Measurements from ENCODE around the gene SOS1. TPM values are rescaled to one million over a fixed set of nuclear protein-coding genes. Genes with fewer than 3 reads are reported as not detected.

The SOS1 gene
- total and polyA plus RNA-seq, 4 donors, result 4.2 to 16.4 (median 7.2) TPM

DNA sequence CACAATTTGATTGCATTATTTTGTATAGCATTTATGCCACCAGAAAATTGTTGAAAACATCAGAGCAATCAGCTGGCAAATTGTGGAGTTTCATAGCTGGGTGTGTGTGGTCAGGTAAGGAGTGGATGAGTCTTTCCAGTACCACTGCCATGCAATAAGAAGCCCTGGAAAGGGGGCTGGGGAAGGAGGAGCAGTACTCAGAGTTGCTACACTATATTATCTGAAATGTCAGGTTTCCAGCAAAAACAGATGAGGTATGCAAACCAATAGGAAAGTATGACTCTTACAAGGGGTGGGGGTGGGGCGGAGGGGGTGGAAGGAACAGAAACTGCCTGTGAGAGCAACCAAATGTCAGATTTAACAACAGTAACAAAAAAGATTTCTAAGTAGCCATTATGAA is 112.2 kb downstream of the SOS1 start:
- no peak overlapping the region for H3K4me3 ChIP-seq (ENCODE audit: low read depth in 1 of 3, low read length in 3 of 3)
- no peak overlapping the region for H3K9ac ChIP-seq (ENCODE audit: low read depth in 1 of 2, low read length in 2 of 2)
- H3K4me1 ChIP-seq (ENCODE audit: control insufficient read depth in 4 of 4, insufficient read depth in 4 of 4, low read length in 3 of 4), result no peaks in the 10 kb centered on the region
- H3K36me3 ChIP-seq (ENCODE audit: control insufficient read depth in 4 of 4, insufficient read depth in 3 of 4, low read depth in 1 of 4, low read length in 3 of 4), result peaks cover 8 to 39% (median 29%) of the 10 kb centered on the region in 4 donors
- no peaks in the 10 kb centered on the region for H3K9me3 ChIP-seq (ENCODE audit: control insufficient read depth in 4 of 4, low read length in 3 of 4)
- no peak for TF ChIP-seq EGR1 (IDR thresholded peaks at IDR 0.05; ENCODE audit: low read depth in 2 of 2)
- no peak for TF ChIP-seq FOXA2 (IDR thresholded peaks at IDR 0.05)
- TF ChIP-seq RAD21 (IDR thresholded peaks at IDR 0.05), result no peak
- WGBS, result 95% methylated on average over 1 of the region's 1 CpG
- H3K27me3 ChIP-seq (ENCODE audit: control insufficient read depth in 4 of 4, insufficient read depth in 4 of 4, low read length in 3 of 4), result no peaks in the 10 kb centered on the region
- no peak for DNase-seq (ENCODE audit: low spot score)
- no peak overlapping the region for H3K27ac ChIP-seq (ENCODE audit: low read depth in 1 of 2, low read length in 2 of 2)

DNA sequence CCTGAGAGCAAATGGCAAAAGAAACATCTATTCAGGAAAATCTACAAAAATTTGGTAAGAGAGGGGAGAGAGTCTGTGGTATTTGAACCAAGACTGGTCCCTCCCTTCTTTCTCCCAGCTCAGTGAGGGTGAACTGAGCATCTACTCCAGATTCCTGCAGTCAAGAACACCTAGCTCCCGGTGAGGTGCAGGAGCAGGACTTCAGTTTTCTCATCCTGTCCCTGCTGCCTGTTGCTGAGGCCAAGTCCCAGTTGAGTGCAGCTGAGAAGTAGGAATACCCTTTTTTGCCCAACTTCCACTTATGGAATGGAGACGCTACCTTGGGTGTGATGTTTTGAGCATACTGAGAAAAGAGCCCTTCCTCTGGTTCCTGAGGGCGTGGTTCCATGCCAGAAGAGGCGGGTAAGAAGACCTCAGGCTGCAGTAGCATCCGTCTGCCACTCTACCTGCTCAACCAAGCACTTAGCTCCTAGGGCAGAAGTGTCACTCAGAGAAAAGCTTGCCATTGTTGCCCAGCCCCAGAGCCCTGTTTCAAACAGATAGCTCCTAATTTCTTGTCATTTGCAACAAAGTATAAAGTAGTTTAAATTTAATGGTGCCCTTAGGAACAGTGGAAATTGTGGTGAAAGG is 112.9 kb downstream of the SOS1 start:
- no peak for DNase-seq (ENCODE audit: low spot score)
- Histone ChIP-seq H3K9ac (ENCODE audit: low read depth in 1 of 2, low read length in 2 of 2) (no peak overlapping the region), H3K27ac (ENCODE audit: low read depth in 1 of 2, low read length in 2 of 2) (no peak overlapping the region), H3K9me3 (ENCODE audit: control insufficient read depth in 4 of 4, low read length in 3 of 4) (no peaks in the 10 kb centered on the region), H3K4me1 (ENCODE audit: control insufficient read depth in 4 of 4, insufficient read depth in 4 of 4, low read length in 3 of 4) (no peaks in the 10 kb centered on the region), H3K27me3 (ENCODE audit: control insufficient read depth in 4 of 4, insufficient read depth in 4 of 4, low read length in 3 of 4) (no peaks in the 10 kb centered on the region), H3K36me3 (ENCODE audit: control insufficient read depth in 4 of 4, insufficient read depth in 3 of 4, low read depth in 1 of 4, low read length in 3 of 4) (peaks cover 8 to 32% (median 26%) of the 10 kb centered on the region in 4 donors), H3K4me3 (ENCODE audit: low read depth in 1 of 3, low read length in 3 of 3) (no peak overlapping the region)
- TF ChIP-seq, protein P1, sequence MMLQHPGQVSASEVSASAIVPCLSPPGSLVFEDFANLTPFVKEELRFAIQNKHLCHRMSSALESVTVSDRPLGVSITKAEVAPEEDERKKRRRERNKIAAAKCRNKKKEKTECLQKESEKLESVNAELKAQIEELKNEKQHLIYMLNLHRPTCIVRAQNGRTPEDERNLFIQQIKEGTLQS (IDR thresholded peaks at IDR 0.05), result no peak
- TF ChIP-seq HNF4G (IDR thresholded peaks at IDR 0.05), result no peak
- WGBS, result 78% methylated on average over 5 of the region's 5 CpGs

DNA sequence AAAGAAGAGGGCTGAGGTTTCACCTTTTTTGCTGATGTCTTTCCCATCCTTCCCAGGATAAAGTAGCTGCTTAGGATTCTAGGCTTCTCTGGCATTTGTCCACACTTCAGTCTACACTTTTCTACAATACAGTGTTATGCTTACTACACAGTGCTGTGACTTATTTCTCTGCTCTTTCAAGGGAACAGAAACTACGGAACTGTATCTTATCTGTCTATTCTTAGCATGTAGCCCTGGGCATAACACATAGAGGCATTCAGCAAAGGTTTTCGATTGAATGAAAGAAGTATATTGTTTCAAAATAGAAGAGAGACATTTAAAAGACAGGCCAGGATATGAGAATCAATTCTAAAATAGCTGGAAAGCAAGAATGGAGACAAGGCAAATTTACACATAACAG is 120.3 kb downstream of the SOS1 start:
- H3K9ac ChIP-seq (ENCODE audit: low read depth in 1 of 2, low read length in 2 of 2), result no peak overlapping the region
- peaks cover 0 to 2% (median 0%) of the 10 kb centered on the region in 4 donors for H3K4me1 ChIP-seq (ENCODE audit: control insufficient read depth in 4 of 4, insufficient read depth in 4 of 4, low read length in 3 of 4)
- H3K4me3 ChIP-seq (ENCODE audit: low read depth in 1 of 3, low read length in 3 of 3), result no peak overlapping the region
- WGBS, result 88% methylated on average over 2 of the region's 2 CpGs
- peaks cover 1 to 24% (median 8%) of the 10 kb centered on the region in 4 donors for H3K36me3 ChIP-seq (ENCODE audit: control insufficient read depth in 4 of 4, insufficient read depth in 3 of 4, low read depth in 1 of 4, low read length in 3 of 4)
- no peak for DNase-seq (ENCODE audit: low spot score)
- H3K27ac ChIP-seq (ENCODE audit: low read depth in 1 of 2, low read length in 2 of 2), result no peak overlapping the region
- H3K9me3 ChIP-seq (ENCODE audit: control insufficient read depth in 4 of 4, low read length in 3 of 4), result no peaks in the 10 kb centered on the region
- H3K27me3 ChIP-seq (ENCODE audit: control insufficient read depth in 4 of 4, insufficient read depth in 4 of 4, low read length in 3 of 4), result no peaks in the 10 kb centered on the region
- TF ChIP-seq FOXA2 (IDR thresholded peaks at IDR 0.05) (no peak), TAF1 (conservative IDR thresholded peaks at IDR 0.05) (no peak), YY1 (IDR thresholded peaks at IDR 0.05) (no peak), RXRA (IDR thresholded peaks at IDR 0.05) (no peak), RAD21 (IDR thresholded peaks at IDR 0.05) (no peak), NR2F2 (IDR thresholded peaks at IDR 0.05) (no peak), JUND (IDR thresholded peaks at IDR 0.05) (no peak), HNF4A (conservative IDR thresholded peaks at IDR 0.05) (no peak), EGR1 (IDR thresholded peaks at IDR 0.05; ENCODE audit: low read depth in 2 of 2) (no peak), GABPA (IDR thresholded peaks at IDR 0.05 in 1 of 2, conservative IDR thresholded peaks at IDR 0.05 in 1 of 2) (no peak), FOXA1 (IDR thresholded peaks at IDR 0.05) (no peak)
- TF ChIP-seq, protein P2, sequence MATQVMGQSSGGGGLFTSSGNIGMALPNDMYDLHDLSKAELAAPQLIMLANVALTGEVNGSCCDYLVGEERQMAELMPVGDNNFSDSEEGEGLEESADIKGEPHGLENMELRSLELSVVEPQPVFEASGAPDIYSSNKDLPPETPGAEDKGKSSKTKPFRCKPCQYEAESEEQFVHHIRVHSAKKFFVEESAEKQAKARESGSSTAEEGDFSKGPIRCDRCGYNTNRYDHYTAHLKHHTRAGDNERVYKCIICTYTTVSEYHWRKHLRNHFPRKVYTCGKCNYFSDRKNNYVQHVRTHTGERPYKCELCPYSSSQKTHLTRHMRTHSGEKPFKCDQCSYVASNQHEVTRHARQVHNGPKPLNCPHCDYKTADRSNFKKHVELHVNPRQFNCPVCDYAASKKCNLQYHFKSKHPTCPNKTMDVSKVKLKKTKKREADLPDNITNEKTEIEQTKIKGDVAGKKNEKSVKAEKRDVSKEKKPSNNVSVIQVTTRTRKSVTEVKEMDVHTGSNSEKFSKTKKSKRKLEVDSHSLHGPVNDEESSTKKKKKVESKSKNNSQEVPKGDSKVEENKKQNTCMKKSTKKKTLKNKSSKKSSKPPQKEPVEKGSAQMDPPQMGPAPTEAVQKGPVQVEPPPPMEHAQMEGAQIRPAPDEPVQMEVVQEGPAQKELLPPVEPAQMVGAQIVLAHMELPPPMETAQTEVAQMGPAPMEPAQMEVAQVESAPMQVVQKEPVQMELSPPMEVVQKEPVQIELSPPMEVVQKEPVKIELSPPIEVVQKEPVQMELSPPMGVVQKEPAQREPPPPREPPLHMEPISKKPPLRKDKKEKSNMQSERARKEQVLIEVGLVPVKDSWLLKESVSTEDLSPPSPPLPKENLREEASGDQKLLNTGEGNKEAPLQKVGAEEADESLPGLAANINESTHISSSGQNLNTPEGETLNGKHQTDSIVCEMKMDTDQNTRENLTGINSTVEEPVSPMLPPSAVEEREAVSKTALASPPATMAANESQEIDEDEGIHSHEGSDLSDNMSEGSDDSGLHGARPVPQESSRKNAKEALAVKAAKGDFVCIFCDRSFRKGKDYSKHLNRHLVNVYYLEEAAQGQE (IDR thresholded peaks at IDR 0.05), result no peak
- TF ChIP-seq, protein P1 (IDR thresholded peaks at IDR 0.05), result no peak
- TF ChIP-seq, protein P3, sequence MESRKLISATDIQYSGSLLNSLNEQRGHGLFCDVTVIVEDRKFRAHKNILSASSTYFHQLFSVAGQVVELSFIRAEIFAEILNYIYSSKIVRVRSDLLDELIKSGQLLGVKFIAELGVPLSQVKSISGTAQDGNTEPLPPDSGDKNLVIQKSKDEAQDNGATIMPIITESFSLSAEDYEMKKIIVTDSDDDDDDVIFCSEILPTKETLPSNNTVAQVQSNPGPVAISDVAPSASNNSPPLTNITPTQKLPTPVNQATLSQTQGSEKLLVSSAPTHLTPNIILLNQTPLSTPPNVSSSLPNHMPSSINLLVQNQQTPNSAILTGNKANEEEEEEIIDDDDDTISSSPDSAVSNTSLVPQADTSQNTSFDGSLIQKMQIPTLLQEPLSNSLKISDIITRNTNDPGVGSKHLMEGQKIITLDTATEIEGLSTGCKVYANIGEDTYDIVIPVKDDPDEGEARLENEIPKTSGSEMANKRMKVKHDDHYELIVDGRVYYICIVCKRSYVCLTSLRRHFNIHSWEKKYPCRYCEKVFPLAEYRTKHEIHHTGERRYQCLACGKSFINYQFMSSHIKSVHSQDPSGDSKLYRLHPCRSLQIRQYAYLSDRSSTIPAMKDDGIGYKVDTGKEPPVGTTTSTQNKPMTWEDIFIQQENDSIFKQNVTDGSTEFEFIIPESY (IDR thresholded peaks at IDR 0.05), result no peak
- TF ChIP-seq, protein P4, sequence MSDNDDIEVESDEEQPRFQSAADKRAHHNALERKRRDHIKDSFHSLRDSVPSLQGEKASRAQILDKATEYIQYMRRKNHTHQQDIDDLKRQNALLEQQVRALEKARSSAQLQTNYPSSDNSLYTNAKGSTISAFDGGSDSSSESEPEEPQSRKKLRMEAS (IDR thresholded peaks at IDR 0.05), result no peak
